Cardiac septum (tissue), 1 donor: ENCODE measurements around the gene AADAT. TPM values are rescaled to one million over a fixed set of nuclear protein-coding genes. Genes with fewer than 3 reads are reported as not detected.
"Not testable (repeated sequence)": the region's sequence is repeated elsewhere in the genome, so short reads cannot be mapped to it uniquely, and the experiment has no call there.

Experiments used
- DNase-seq: peaks from one replicate; pipeline ENCODE4 v3.0.0-alpha.2; 2020; ENCODE audit warnings: low spot score
- intact Hi-C: fragments of 100-400 bp; cut with DNase I; formaldehyde crosslinking; loops from one replicate; pipeline ENCODE4 v1.14.0; 2022
- total RNA-seq: library from RNA; stranded (reverse); fragmentation: NEBNext Ultra II Directional; extraction: Animal tissue kit (Norgen Biotek cat#: 25700); gene quantifications from one replicate; pipeline ENCODE4 v1.2.1, GENCODE V29; 2021
- donor health status: DM: no; HTN: no; CAD: no.

AADAT gene
- total RNA-seq, 1 donor from 2014 or later, result 2.0 TPM

DNA sequence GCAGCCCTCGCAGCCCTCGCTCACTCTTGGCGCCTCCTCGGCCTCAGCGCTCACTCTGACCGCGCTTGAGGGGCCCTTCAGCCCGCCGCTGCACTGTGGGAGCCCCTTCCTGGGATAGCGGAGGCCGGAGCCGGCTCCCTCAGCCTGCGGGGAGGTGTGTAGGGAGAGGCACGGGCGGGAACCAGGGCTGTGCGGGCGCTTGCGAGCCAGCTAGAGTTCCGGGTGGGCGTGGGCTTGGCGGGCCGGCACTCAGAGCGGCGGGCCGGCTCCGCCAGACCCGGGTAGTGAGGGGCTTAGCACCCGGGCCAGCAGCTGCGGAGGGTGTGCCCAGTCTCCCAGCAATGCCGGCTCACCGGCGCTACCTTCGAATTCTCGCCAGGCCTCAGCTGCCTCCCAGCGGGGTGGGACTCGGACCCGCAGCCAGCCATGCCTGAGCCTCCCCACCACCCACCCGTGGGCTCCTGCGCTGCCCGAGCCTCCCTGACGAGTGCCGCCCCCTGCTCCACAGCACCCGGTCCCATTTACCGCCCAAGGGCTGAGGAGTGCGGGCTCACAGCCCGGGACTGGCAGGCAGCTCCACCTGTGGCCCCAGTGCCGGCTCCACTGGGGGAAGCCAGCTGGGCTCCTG is 1.4 kb upstream of the AADAT start:
- intact Hi-C loops, result no loop called here
- no peak for DNase-seq

DNA sequence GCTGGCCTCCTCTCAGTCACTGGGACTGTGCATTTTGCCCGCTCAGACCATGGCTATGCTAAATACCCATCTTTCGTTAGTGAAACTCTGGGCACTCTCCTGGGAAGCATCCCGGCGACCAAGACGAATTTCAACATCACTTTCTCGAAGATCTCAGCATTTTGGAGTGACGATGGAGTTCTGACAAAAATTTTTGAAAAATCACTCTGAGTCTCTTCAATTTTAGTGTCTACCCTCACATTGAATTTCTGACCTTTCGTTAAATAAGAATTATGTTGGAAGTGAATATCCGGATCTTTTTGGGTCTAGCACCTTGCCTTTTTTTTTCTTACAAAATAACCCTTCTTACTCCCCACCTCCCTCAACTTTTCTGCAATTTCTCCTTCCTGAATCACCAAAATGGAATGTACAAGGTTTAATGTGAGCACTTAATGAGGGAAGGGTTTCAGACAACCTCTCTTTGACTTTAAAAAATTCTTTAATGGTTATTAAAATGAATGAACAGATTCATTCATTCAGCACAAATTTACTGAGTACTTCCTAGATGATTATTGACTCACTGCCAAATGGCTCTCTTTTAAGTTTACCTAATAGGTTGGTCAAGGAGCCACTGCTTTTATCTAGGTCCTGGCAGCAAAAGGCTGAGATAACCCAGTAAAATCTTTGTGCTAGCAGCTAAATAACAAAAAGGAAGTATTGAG is 746 bp upstream of the AADAT start:
- DNase-seq, result no peak
- intact Hi-C loops, result no loop called here

DNA sequence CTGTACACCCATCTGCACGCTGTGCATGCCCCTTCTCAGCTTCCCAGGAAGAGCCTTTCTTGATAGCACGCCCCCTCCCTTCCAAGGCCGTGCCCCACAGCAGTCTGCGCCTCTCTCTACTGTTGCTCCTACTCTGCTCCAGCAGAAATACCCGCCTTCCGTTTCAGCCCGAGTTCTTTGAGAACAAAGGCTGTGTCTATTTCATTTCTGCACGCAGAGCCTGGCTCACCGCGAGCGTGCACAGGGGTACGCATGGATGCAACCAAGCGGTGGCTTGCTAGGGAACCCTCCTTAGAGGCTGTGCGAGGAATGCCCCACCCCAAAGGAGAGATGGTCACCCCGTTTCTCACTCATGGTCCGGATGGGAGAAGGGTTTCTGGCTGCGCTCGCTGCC is 485 bp downstream of the AADAT start:
- no peak for DNase-seq
- intact Hi-C loops, result no loop called here

DNA sequence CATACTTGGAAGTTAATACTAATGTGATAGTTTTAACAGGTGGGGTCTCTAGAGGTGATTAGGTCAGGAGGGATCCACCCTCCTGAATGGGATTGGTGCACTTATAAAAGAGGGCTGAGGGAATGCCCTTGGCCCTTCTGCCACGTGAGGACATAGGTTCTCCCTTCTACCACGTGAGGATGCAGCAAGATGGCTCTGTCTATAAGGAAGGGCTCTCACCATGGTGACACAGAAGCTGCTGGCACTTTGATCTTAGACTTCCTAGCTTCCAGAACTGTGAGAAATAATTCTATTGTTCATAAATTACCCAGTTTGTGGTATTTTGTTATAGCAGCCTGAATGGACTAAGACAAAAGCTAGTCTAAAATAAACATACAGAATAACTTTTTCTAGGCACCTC is 1.0 kb downstream of the AADAT start:
- no peak for DNase-seq
- intact Hi-C loops, result no loop called here

DNA sequence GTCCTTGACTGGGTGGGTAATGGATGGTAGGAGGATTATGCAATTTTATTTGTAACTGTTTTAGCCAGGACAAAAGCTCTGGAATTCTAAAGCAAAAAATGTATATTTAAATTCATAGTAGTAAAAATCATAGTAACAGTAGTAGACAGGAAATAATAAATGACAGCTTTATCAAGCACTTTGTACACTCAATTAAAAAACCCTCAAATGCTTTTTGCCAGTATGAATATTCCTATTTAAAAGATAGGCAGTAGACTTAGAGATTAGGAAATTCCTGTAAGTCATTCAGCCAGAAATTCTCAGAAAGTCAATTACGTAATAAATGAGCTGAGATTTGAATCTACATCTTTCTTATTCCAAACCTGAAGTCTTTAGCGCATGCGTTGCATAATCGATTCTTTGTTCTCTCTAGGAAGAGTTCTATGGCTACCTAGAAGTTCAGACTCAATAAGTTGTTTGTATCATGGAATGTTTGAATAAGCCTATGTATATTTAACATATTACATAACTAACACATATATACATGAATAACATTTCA is 2.5 kb downstream of the AADAT start:
- intact Hi-C loops, result no loop called here
- DNase-seq, result no peak

DNA sequence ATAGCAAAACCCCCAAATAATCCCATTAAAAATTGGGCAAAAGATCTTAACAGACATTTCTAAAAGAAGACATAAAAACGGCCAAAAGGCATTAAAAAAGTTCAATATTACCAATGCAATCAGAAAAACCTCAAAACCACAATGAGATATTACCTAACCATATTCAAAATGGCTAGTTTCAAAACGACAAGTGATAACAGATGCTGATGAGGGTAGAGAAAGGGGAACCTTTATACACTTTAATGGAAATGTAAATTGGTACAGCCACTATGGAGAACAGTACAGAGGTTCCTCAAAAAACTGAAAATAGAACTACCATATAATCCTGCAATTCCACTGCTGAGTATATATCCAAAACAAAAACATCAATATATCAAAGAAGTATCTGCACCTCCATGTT is 6.2 kb downstream of the AADAT start:
- DNase-seq, result no peak
- intact Hi-C loops, result no loop called here

DNA sequence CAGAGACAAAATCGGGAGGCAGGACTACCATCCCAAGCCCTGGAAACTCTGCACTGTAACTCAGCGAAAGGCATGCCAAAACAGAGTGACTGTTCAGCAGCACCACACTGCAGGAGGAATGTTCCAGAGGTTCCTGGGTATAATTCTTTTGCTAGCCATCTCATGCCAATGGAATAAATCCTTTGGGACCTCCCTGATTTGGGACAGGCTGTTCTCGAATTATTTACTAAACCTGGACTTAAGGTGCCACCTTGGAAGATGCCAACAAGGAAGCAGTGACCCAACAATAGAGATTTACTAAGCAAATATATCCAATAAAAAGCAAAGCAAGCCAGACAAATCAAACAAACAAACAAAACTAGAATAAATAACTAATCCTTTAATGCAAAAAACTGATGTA is 9.3 kb downstream of the AADAT start:
- intact Hi-C loops, result no loop called here
- DNase-seq, result no peak

DNA sequence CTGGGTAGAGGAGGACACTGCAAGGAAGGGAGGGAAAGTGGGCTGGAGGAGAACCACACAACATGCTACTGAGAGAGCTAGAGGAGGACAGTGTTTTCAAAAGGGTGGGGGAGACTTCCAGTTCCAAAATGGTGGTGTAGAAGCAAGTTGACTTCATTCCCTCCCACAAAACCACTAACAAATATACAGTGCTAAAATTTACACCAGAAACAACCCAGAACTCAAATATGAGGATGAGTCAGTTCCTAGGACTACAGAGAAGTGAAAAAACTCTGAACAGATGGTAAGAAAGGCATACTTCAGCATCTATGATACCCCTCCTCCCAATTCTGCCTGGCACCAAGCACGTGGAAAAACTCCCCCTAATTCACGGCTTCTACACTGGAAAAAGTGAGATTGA is 9.8 kb downstream of the AADAT start:
- DNase-seq, result no peak
- intact Hi-C loops, result no loop called here

DNA sequence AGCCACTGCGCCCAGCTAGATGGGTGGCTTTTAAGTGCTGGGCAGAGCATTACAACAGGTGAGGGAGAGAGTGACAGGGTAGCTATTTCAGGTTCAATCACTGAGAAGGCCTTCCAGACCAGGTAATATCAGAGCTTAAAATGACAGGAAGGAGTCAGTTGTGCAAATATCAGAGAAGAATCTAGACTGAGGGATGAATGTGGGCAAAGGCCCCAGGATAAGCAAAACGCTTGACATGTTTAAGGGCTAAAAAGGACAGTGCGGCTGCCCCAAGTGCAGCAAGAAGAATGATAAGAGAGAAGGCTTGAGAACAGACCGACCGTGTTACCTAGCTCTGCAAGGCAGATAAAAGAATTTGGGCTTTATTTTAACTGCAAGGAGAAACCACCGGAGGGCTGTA is 18.6 kb downstream of the AADAT start:
- no peak for DNase-seq
- intact Hi-C loops, result no loop called here

DNA sequence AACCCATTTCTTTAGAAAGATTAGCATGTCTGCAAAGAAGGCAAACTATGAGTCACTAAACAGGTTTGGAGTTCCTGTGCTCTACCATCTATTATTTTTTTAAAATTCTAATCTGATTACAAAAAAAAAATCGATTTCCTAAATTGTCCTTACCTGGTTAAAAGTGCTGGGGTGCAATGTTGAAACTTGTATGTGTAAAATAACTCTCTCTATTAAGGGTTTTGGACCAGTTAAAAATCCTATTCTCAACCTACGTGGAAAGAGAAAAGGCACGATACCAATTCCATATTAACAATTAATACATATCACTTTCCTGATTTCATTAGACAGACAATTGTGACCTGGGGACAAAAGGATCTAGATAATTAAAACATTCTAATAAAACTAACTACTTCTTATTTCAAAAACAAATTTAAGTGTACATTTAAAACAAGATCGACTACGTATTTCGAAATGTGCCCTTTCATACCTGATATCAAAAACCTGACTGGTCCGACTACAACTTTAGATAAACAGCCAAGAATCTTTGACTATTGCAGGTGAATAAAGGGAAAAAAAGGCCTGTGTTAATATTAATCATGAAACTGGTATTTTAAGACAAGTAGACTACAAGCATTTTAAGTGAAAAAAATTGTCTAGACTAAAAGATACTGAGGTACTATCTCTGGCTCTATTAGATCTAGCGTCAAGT is 21.2 kb downstream of the AADAT start:
- DNase-seq, result no peak
- intact Hi-C loops, result no loop called here

DNA sequence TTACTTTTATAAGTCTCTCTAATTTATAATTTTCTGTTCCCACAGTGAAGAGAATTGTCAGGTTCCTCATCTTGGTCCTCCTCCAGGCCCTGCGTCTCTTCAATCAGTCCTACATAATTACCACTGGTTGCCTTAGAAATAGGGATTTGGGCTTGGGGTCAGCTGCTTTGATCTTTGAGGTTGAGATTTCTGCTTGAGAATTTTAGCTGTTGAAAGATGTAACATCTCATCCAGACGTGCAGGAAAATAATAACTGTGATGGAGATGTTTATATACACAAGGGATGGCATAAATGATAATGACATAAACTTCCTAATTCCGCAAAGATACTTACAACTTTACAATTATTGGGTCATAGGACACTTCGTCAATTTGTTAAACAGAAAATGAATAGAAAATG is 30.3 kb downstream of the AADAT start:
- no peak for DNase-seq
- intact Hi-C loops, result no loop called here

DNA sequence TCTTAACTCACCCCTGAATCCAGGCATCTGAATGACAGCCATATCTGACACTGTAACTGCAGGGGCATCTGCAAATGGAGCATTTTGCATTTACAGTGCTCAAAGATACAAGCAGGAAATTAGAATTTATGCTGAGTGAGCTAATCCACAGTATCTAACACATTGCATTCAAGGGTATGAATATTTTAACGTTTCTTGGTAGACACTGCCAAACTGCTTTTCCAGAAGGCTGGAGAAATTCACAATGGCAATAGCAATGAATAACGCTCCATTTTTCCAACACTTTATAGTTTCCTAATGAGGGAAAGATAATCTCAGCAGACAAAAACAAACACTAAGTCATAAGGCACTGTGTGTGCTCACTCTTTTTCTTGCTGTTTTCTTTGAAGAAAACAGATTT is 30.9 kb downstream of the AADAT start:
- intact Hi-C loops, result no loop called here
- DNase-seq, result no peak

DNA sequence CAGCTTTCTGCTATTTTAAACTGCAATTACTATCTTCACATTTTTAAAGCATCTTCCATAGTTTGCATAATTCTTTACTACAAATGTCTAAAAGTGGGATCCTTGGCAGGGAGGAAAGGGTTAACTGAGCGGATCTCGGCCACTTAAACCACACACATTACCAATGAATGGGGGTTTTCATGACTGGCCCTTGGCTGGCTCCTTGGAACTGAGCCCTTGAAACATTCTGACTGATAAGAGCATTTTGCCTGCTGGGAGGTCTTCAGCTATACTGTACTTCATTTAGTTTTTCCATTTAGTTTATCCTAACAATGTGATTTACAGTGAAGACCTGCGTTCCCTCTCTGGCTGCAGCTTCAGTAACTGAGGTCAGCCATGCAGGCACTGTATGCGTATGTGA is 31.9 kb downstream of the AADAT start:
- intact Hi-C loops, result no loop called here
- DNase-seq, result no peak

DNA sequence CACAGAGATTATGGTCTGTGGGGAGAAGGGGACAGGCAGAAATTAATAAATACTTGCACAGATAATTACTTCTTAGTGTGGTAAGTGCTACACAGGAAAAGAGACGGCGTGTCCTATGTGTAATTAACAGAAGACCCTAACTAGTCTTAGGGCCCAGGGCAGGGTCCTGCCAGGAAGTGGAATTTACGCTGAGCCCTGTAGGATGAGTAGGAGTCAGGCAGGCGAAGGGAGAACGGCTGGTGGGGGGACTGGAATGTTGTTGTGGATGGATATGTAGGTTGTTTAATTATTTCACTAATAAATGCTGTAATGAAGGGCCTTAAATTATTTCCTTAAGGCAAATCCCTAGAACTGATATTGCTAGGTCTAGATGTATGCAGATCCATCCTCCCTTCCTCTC is 36.8 kb downstream of the AADAT start:
- DNase-seq, result no peak
- intact Hi-C loops, result no loop called here

DNA sequence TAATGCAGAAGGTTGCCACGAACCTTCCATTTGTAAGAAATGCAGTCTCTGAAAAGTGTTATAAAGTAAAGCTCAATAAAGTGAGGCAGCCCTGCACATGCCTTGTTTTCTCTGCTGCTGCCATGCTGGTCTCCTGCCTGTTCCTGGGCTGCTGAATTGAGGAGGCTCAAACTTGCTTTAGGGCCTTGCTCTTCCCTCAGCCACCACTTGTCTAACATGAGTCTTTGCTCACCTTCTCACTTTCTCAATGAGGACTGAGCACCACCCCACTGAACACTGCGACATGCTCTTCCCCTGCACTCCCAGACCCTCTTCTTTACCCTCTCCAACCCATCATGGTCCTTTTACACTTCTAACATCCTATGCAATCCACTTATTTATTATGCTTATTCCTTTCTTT is 38.4 kb downstream of the AADAT start:
- intact Hi-C loops, result no loop called here
- no peak for DNase-seq

DNA sequence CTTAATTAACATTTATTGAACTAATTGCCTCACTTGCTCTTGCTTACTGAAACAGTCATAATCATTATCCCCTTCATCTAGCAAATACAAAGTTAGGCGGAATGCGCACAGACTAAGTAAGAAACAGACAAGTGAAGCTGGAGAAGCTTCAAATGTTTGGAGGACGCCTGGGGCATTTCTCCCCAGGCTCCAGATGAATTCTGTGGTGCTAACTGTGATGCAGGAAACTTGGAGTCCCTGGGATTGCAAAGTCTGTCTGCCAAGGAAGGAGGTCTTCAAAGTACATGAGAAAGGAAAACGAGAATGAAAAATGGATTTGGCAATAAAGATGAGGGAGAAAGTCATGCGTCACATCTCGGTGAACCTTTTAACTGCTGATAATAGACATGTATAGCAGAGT is 40.0 kb downstream of the AADAT start:
- intact Hi-C loops, result loop anchor here (2.0 kb wide), 1 partner anchor 239 kb away; no protein-coding TSS in a partner anchor
- DNase-seq, result no peak

DNA sequence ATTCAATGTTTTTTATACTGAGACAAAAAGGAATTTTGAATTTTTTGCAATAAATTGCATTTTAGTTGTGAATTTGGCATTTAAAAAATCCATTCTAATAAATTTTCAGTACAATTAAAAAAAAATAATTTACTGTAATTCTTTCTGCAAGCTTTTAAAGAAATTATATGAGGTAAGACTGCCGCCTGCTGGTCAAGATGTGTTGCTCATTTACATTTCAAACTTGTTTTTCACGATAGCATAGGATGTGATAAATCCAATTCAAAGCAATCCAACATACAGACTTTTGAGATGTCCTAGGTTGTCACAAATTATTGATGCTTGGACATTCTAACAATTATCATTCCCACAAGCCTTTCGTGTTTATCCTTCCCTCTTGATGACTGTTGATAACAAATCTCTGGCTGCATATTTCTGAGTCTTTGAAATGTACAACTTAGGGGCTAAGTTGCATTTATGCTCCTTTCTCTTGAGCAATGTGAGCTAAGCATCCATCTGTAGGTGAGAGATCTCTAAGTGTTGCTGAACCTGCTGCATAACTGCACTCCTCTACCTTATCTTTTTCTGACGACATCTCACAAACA is 41.9 kb downstream of the AADAT start:
- intact Hi-C loops, result loop anchor here (2.0 kb wide), 1 partner anchor 237 kb away; no protein-coding TSS in a partner anchor

DNA sequence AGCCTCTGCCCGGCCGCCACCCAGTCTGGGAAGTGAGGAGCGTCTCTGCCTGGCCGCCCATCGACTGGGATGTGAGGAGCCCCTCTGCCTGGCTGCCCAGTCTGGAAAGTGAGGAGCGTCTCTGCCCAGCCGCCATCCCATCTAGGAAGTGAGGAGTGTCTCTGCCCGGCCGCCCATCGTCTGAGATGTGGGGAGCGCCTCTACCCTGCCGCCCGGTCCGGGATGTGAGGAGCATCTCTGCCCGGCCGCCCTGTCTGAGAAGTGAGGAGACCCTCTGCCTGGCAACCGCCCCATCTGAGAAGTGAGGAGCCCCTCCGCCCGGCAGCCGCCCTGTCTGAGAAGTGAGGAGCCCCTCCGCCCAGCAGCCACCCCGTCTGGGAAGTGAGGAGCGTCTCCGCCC is 43.6 kb downstream of the AADAT start:
- intact Hi-C loops, DNase-seq: not testable (repeated sequence)

More for the DNA sequence above, 41.9 kb downstream of the AADAT start:
- DNase-seq, result no peak

DNA sequence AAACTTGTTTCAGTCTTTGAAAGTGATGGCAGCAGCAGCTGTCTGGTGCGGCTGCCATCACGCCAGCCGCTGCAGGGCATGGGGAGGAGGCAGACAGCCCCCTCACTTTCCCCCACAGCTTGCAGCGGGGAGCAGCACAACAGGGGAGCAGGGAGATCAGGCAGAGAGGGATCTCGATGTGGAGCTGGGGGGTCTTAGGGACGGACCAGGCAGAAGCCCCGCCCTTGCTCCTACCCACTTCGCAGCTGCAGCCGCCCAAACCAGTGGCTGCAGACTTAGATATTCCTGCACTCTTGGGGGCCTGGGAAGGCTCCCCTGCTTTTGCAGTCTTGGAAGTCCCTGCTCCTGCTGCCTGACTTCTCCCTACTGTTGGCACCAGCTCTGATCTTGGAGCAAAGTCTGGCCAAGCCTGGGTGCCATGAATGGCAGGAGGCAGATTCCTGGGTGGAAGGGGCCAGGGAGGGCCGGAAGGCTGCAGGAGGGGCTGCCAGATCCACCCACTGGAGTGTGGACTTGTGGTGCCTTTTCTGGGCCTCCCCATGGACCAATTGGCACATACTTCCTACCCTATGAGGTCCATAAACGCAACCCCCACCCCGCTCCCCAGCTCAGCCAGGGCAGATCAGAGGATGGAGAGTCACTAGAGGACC is 49.6 kb downstream of the AADAT start:
- no peak for DNase-seq
- intact Hi-C loops, result no loop called here

DNA sequence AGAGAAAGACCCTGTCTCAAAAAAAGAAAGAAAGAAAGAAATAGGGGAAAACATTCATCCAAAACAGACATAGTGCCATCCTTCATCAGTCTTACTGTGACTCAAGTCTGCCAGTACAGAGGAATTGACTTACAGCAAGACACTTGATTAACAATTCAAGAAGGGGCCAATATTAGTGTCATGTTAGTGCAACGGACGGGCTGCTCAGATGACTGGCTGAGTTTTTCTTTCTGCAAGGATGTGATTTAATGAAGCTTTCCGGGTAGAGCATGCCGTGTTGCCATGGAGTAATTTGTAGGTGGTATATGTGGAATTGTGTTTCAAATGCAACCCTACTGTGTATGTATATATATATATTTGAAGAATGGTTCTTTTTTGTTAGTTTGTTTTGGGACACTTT is 51.0 kb downstream of the AADAT start:
- intact Hi-C loops, result no loop called here
- no peak for DNase-seq
